ENCODE results near the gene SEPHS2.
"Not testable (repeated sequence)": the region's sequence is repeated elsewhere in the genome, so short reads cannot be mapped to it uniquely, and the experiment has no call there.

The SEPHS2 gene

GRCh38 chr16:30481381-30481780 lies 35.7 kb upstream of the SEPHS2 start:
- Mint-ChIP-seq H3K36me3 (ENCODE audit: low read depth) (no peaks in the 10 kb centered on the region), H3K4me1 (peaks cover 9% of the 10 kb centered on the region), H3K27ac (no peak overlapping the region), H3K4me3 (no peak overlapping the region), H3K9me3 (no peaks in the 10 kb centered on the region), H3K27me3 (ENCODE audit: low read depth, poor library complexity) (peaks cover 48% of the 10 kb centered on the region)
- DNase-seq = no peak
- TF ChIP-seq, protein P1, sequence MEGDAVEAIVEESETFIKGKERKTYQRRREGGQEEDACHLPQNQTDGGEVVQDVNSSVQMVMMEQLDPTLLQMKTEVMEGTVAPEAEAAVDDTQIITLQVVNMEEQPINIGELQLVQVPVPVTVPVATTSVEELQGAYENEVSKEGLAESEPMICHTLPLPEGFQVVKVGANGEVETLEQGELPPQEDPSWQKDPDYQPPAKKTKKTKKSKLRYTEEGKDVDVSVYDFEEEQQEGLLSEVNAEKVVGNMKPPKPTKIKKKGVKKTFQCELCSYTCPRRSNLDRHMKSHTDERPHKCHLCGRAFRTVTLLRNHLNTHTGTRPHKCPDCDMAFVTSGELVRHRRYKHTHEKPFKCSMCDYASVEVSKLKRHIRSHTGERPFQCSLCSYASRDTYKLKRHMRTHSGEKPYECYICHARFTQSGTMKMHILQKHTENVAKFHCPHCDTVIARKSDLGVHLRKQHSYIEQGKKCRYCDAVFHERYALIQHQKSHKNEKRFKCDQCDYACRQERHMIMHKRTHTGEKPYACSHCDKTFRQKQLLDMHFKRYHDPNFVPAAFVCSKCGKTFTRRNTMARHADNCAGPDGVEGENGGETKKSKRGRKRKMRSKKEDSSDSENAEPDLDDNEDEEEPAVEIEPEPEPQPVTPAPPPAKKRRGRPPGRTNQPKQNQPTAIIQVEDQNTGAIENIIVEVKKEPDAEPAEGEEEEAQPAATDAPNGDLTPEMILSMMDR (IDR thresholded peaks at IDR 0.05) = no peak

DNA sequence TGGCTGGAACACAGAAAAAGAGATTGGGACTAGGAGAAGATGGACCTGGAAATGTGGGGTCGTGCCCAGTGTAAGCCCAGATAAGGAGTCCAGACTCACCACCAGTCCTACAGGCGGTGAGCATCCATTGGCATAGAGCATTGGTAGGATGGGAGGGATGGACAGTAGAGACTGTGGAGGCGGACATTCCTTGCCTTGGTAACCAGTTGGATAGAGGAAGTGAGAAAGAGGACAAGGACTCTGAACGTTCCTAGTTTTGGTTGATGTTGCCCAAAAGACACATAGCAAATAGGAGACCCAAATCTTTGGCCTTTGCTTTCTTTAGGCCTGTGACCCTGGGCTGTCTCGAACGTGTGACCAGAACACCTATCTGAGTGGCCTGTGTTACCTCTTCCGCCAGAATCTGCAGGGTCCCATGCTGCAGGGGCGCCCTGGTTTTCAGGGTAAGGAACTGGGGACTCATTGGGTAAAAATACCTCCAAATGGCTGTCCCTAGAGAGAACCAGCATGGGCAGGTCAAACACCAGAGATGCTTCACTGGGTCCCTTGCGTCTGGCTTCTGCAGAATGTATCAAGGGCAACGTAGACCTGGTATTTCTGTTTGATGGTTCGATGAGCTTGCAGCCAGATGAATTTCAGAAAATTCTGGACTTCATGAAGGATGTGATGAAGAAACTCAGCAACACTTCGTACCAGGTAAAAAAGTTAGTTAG lies 33.2 kb upstream of the SEPHS2 start:
- H3K27me3 Mint-ChIP-seq (ENCODE audit: low read depth, poor library complexity) = peaks cover 42% of the 10 kb centered on the region
- TF ChIP-seq, protein P1 (IDR thresholded peaks at IDR 0.05) = no peak
- DNase-seq = no peak
- no peaks in the 10 kb centered on the region for H3K9me3 Mint-ChIP-seq
- no peaks in the 10 kb centered on the region for H3K4me1 Mint-ChIP-seq
- H3K36me3 Mint-ChIP-seq (ENCODE audit: low read depth) = no peaks in the 10 kb centered on the region
- no peak overlapping the region for H3K27ac Mint-ChIP-seq
- H3K4me3 Mint-ChIP-seq = no peak overlapping the region

- peaks cover 33% of the 10 kb centered on the region for H3K27me3 Mint-ChIP-seq (ENCODE audit: low read depth, poor library complexity)
- not testable (repeated sequence) for H3K36me3 Mint-ChIP-seq (ENCODE audit: low read depth); H3K4me3 Mint-ChIP-seq; H3K9me3 Mint-ChIP-seq; H3K27ac Mint-ChIP-seq; DNase-seq; H3K4me1 Mint-ChIP-seq
These were observed 32.1 kb upstream of the SEPHS2 start for GRCh38 chr16:30477773-30478172.

DNA sequence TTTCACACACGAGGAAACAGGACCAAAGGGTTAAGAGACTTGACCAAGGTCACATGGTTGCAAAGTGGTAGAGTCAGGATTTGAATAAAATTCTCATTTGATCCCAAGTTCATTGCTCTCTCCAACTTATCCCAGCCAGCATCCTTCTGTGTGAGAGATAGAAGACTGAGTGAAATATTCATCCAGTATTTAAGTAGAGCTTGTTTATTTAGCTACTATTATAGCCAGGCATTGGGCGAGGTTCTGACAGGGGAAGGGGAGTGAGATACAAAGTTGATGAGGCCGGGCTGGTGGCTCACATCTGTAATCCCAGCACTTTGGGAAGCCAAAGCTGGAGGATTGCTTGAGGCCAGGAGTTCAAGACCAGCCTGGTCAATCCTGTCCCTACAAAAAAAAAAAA lies 31.3 kb upstream of the SEPHS2 start:
- DNase-seq = no peak
- Mint-ChIP-seq H3K27me3 (ENCODE audit: low read depth, poor library complexity) (peaks cover 30% of the 10 kb centered on the region), H3K36me3 (ENCODE audit: low read depth) (no peaks in the 10 kb centered on the region), H3K27ac (no peak overlapping the region), H3K9me3 (no peaks in the 10 kb centered on the region), H3K4me3 (no peak overlapping the region), H3K4me1 (no peaks in the 10 kb centered on the region)
- TF ChIP-seq, protein P1 (IDR thresholded peaks at IDR 0.05) = no peak

- peaks cover 15% of the 10 kb centered on the region for H3K27me3 Mint-ChIP-seq (ENCODE audit: low read depth, poor library complexity)
- no peaks in the 10 kb centered on the region for H3K36me3 Mint-ChIP-seq (ENCODE audit: low read depth)
- H3K4me1 Mint-ChIP-seq = no peaks in the 10 kb centered on the region
- no peak for DNase-seq
- H3K27ac Mint-ChIP-seq = no peak overlapping the region
- H3K4me3 Mint-ChIP-seq = no peak overlapping the region
- TF ChIP-seq, protein P1 (IDR thresholded peaks at IDR 0.05) = no peak
- H3K9me3 Mint-ChIP-seq = no peaks in the 10 kb centered on the region
These were observed 29.0 kb upstream of the SEPHS2 start for GRCh38 chr16:30474684-30475083.

DNA sequence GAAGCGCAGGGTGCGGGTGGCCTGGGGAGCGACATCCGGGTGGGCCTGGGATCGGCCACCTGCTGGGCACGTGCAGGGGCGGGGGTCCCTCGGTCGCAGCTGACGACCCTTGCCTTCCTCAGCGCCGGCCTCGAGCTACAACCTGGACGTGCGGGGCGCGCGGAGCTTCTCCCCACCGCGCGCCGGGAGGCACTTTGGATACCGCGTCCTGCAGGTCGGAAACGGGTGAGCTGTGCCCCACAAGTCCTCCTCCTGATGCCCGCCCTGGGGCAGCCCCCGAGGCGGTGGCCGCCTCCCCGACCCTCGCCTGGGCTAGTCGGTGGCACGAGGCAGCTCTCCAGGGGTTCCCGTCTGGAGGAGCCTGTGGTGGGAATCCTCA lies 28.4 kb upstream of the SEPHS2 start:
- Mint-ChIP-seq H3K4me1 (no peaks in the 10 kb centered on the region), H3K27me3 (ENCODE audit: low read depth, poor library complexity) (peaks cover 15% of the 10 kb centered on the region), H3K36me3 (ENCODE audit: low read depth) (no peaks in the 10 kb centered on the region), H3K27ac (no peak overlapping the region), H3K9me3 (no peaks in the 10 kb centered on the region), H3K4me3 (no peak overlapping the region)
- TF ChIP-seq, protein P1 (IDR thresholded peaks at IDR 0.05) = no peak
- DNase-seq = no peak

Data from nephron progenitor cell (in vitro differentiated cells).